ENCODE results near the gene CFAP210. TPM values are rescaled to one million over a fixed set of nuclear protein-coding genes. Genes with fewer than 3 reads are reported as not detected.
A peak's percentile ranks its signal among the peaks of the same experiment; 100 is the strongest.

CFAP210 gene
- 1 to 10 TPM; 2.8 to 3.0 TPM for total RNA-seq
- 1 to 10 TPM; 4.0 to 4.5 TPM for polyA plus RNA-seq (ENCODE audit: insufficient read length in 2 of 2)
- long read RNA-seq, donor 1, partial matches to known transcripts: 0 of 1 reads
- long read RNA-seq, donor 1, other reads (novel, unspliced or antisense): 0 of 1 reads
- long read RNA-seq, donor 2: 0 reads
- long read RNA-seq, donor 3: 0 reads
- long read RNA-seq, donor 4, partial matches to known transcripts: 934 of 1,197 reads
- long read RNA-seq, donor 4, other reads (novel, unspliced or antisense): 263 of 1,197 reads

GRCh38 chr2:169694113-169694893, at the start of gene CFAP210, which contains the start of gene PHOSPHO2:
CFAP210 (minus strand) TSS chr2:169694405; CDS start chr2:169694327, 78 bp downstream.
PHOSPHO2 (plus strand) TSS chr2:169694469; CDS start chr2:169700972, 6,503 bp downstream.
- 0% methylated on average over 54 of the region's 63 CpGs for WGBS (ENCODE audit: insufficient coverage)

GRCh38 chr2:169743549-169743948, 49.3 kb upstream of the CFAP210 start:
- peak in 4 of 6 donors; percentile 42 to 82 (median 55) for DNase-seq (ENCODE audit: low read depth in 4 of 6, low spot score in 6 of 6)

More at GRCh38 chr2:169694113-169694893, at the start of gene CFAP210, which contains the start of gene PHOSPHO2:
- DNase-seq (ENCODE audit: low read depth in 4 of 6, low spot score in 6 of 6): peak; percentile 86 to 99 (median 94)
- H3K4me3 ChIP-seq (ENCODE audit: low read depth, low read length): peak within 1 kb of the TSS; percentile 93
- H3K27me3 ChIP-seq (ENCODE audit: control insufficient read depth, insufficient read depth, low read length): no peaks in the 10 kb centered on the region
- peaks cover 6% of the 10 kb centered on the region for H3K9me3 ChIP-seq (ENCODE audit: control insufficient read depth, insufficient read depth, low read length)
- peaks cover 10% of the 10 kb centered on the region for H3K4me1 ChIP-seq (ENCODE audit: control insufficient read depth, insufficient read depth, low read length)
- H3K27ac ChIP-seq (ENCODE audit: low read depth, low read length): peak within 1 kb of the TSS; percentile 91
- H3K36me3 ChIP-seq (ENCODE audit: control insufficient read depth, insufficient read depth, low read length): no peaks in the 10 kb centered on the region

GRCh38 chr2:169739351-169739750, 45.1 kb upstream of the CFAP210 start:
- Histone ChIP-seq H3K4me1 (ENCODE audit: control insufficient read depth, insufficient read depth, low read length) (peaks cover 2% of the 10 kb centered on the region), H3K9me3 (ENCODE audit: control insufficient read depth, insufficient read depth, low read length) (no peaks in the 10 kb centered on the region), H3K27me3 (ENCODE audit: control insufficient read depth, insufficient read depth, low read length) (no peaks in the 10 kb centered on the region), H3K36me3 (ENCODE audit: control insufficient read depth, insufficient read depth, low read length) (peaks cover 4% of the 10 kb centered on the region), H3K27ac (ENCODE audit: low read depth, low read length) (no peak overlapping the region), H3K4me3 (ENCODE audit: low read depth, low read length) (no peak overlapping the region)
- 57% methylated on average over 1 of the region's 1 CpG for WGBS (ENCODE audit: insufficient coverage)
- DNase-seq (ENCODE audit: low read depth in 4 of 6, low spot score in 6 of 6): no peak

More at GRCh38 chr2:169743549-169743948, 49.3 kb upstream of the CFAP210 start:
- H3K4me3 ChIP-seq (ENCODE audit: low read depth, low read length): no peak overlapping the region
- no peaks in the 10 kb centered on the region for H3K4me1 ChIP-seq (ENCODE audit: control insufficient read depth, insufficient read depth, low read length)
- peaks cover 20% of the 10 kb centered on the region for H3K36me3 ChIP-seq (ENCODE audit: control insufficient read depth, insufficient read depth, low read length)
- no peaks in the 10 kb centered on the region for H3K9me3 ChIP-seq (ENCODE audit: control insufficient read depth, insufficient read depth, low read length)
- no peaks in the 10 kb centered on the region for H3K27me3 ChIP-seq (ENCODE audit: control insufficient read depth, insufficient read depth, low read length)
- no peak overlapping the region for H3K27ac ChIP-seq (ENCODE audit: low read depth, low read length)
- 18% methylated on average over 2 of the region's 4 CpGs for WGBS (ENCODE audit: insufficient coverage)

- 62% methylated on average over 3 of the region's 5 CpGs for WGBS (ENCODE audit: insufficient coverage)
- no peaks in the 10 kb centered on the region for H3K27me3 ChIP-seq (ENCODE audit: control insufficient read depth, insufficient read depth, low read length)
- peaks cover 2% of the 10 kb centered on the region for H3K36me3 ChIP-seq (ENCODE audit: control insufficient read depth, insufficient read depth, low read length)
- H3K4me3 ChIP-seq (ENCODE audit: low read depth, low read length): no peak overlapping the region
- no peak for DNase-seq (ENCODE audit: low read depth in 4 of 6, low spot score in 6 of 6)
- no peak overlapping the region for H3K27ac ChIP-seq (ENCODE audit: low read depth, low read length)
- peaks cover 2% of the 10 kb centered on the region for H3K4me1 ChIP-seq (ENCODE audit: control insufficient read depth, insufficient read depth, low read length)
- no peaks in the 10 kb centered on the region for H3K9me3 ChIP-seq (ENCODE audit: control insufficient read depth, insufficient read depth, low read length)
These were observed 44.5 kb upstream of the CFAP210 start for GRCh38 chr2:169738566-169739229.

GRCh38 chr2:169736902-169737301, 42.7 kb upstream of the CFAP210 start:
- H3K27me3 ChIP-seq (ENCODE audit: control insufficient read depth, insufficient read depth, low read length): no peaks in the 10 kb centered on the region
- H3K4me1 ChIP-seq (ENCODE audit: control insufficient read depth, insufficient read depth, low read length): peaks cover 7% of the 10 kb centered on the region
- no peaks in the 10 kb centered on the region for H3K36me3 ChIP-seq (ENCODE audit: control insufficient read depth, insufficient read depth, low read length)
- DNase-seq (ENCODE audit: low read depth in 4 of 6, low spot score in 6 of 6): peak in 1 of 6 donors; percentile 13
- WGBS (ENCODE audit: insufficient coverage): 57% methylated on average over 4 of the region's 5 CpGs
- H3K4me3 ChIP-seq (ENCODE audit: low read depth, low read length): peak overlapping the region; percentile 4
- no peaks in the 10 kb centered on the region for H3K9me3 ChIP-seq (ENCODE audit: control insufficient read depth, insufficient read depth, low read length)
- no peak overlapping the region for H3K27ac ChIP-seq (ENCODE audit: low read depth, low read length)

GRCh38 chr2:169735623-169736022, 41.4 kb upstream of the CFAP210 start:
- H3K4me1 ChIP-seq (ENCODE audit: control insufficient read depth, insufficient read depth, low read length): peaks cover 7% of the 10 kb centered on the region
- H3K36me3 ChIP-seq (ENCODE audit: control insufficient read depth, insufficient read depth, low read length): no peaks in the 10 kb centered on the region
- no peaks in the 10 kb centered on the region for H3K9me3 ChIP-seq (ENCODE audit: control insufficient read depth, insufficient read depth, low read length)
- 78% methylated on average over 1 of the region's 4 CpGs for WGBS (ENCODE audit: insufficient coverage)
- H3K27ac ChIP-seq (ENCODE audit: low read depth, low read length): no peak overlapping the region
- DNase-seq (ENCODE audit: low read depth in 4 of 6, low spot score in 6 of 6): no peak
- H3K27me3 ChIP-seq (ENCODE audit: control insufficient read depth, insufficient read depth, low read length): no peaks in the 10 kb centered on the region
- H3K4me3 ChIP-seq (ENCODE audit: low read depth, low read length): no peak overlapping the region

- Histone ChIP-seq H3K4me1 (ENCODE audit: control insufficient read depth, insufficient read depth, low read length) (peaks cover 7% of the 10 kb centered on the region), H3K27ac (ENCODE audit: low read depth, low read length) (peak overlapping the region; percentile 70)
These were observed 40.1 kb upstream of the CFAP210 start for GRCh38 chr2:169734169-169734847.

GRCh38 chr2:169732583-169733358, 38.6 kb upstream of the CFAP210 start:
- no peaks in the 10 kb centered on the region for H3K27me3 ChIP-seq (ENCODE audit: control insufficient read depth, insufficient read depth, low read length)
- no peak for DNase-seq (ENCODE audit: low read depth in 4 of 6, low spot score in 6 of 6)
- H3K27ac ChIP-seq (ENCODE audit: low read depth, low read length): peak overlapping the region; percentile 70
- peaks cover 7% of the 10 kb centered on the region for H3K4me1 ChIP-seq (ENCODE audit: control insufficient read depth, insufficient read depth, low read length)
- H3K9me3 ChIP-seq (ENCODE audit: control insufficient read depth, insufficient read depth, low read length): no peaks in the 10 kb centered on the region
- H3K36me3 ChIP-seq (ENCODE audit: control insufficient read depth, insufficient read depth, low read length): no peaks in the 10 kb centered on the region
- H3K4me3 ChIP-seq (ENCODE audit: low read depth, low read length): peak overlapping the region; percentile 60
- WGBS (ENCODE audit: insufficient coverage): 81% methylated on average over 6 of the region's 13 CpGs

More at GRCh38 chr2:169734169-169734847, 40.1 kb upstream of the CFAP210 start:
- Histone ChIP-seq H3K4me3 (ENCODE audit: low read depth, low read length) (peak overlapping the region; percentile 75), H3K27me3 (ENCODE audit: control insufficient read depth, insufficient read depth, low read length) (no peaks in the 10 kb centered on the region), H3K36me3 (ENCODE audit: control insufficient read depth, insufficient read depth, low read length) (no peaks in the 10 kb centered on the region), H3K9me3 (ENCODE audit: control insufficient read depth, insufficient read depth, low read length) (no peaks in the 10 kb centered on the region)
- DNase-seq (ENCODE audit: low read depth in 4 of 6, low spot score in 6 of 6): peak in 3 of 6 donors; percentile 53 to 77 (median 74)
- WGBS (ENCODE audit: insufficient coverage): under 1% methylated on average over 60 of the region's 69 CpGs
